Sigmoid colon (tissue), 7 donors: ENCODE measurements around the gene CPM. TPM values are rescaled to one million over a fixed set of nuclear protein-coding genes. Genes with fewer than 3 reads are reported as not detected.

Experiments
- DNase-seq: peaks from one replicate; pipeline ENCODE4 v3.0.0-alpha.2; 2019
- H3K27ac ChIP-seq, 4 donors: fragments of 200-600 bp; sonication (generic); one replicate each; pipeline ENCODE4 v1.5.1; 2016 to 2019; ENCODE audit warnings: mild to moderate bottlenecking in 1 of 4
- H3K27me3 ChIP-seq, 3 donors: fragments of 200-600 bp; sonication (generic); one replicate each; pipeline ENCODE4 v1.5.1; 2019; ENCODE audit warnings: mild to moderate bottlenecking in 1 of 3
- H3K36me3 ChIP-seq, 4 donors: fragments of 200-600 bp; sonication (generic); one replicate each; pipeline ENCODE4 v1.5.1; 2016 to 2019
- H3K4me1 ChIP-seq, 4 donors: fragments of 200-600 bp; sonication (generic); one replicate each; pipeline ENCODE4 v1.5.1; 2017 to 2019
- H3K4me3 ChIP-seq, 4 donors: fragments of 200-600 bp; sonication (generic); one replicate each; pipeline ENCODE4 v1.5.1; 2017 to 2019; ENCODE audit warnings: mild to moderate bottlenecking in 2 of 4, moderate library complexity in 1 of 4
- H3K9me3 ChIP-seq, 4 donors: fragments of 200-600 bp in 3 of 4; sonication (generic) in 3 of 4; one replicate each; pipeline versions ENCODE4 v1.5.1 to v1.6.1; 2013 to 2019
- EP300 ChIP-seq, 4 donors: sonication (generic); formaldehyde crosslinking; IDR thresholded peaks; one replicate each; pipeline ENCODE4 v1.6.1; 2017; ENCODE audit warnings: antibody characterized with exemption in 4 of 4
- POLR2A ChIP-seq, 2 donors: fragments of 450-650 bp; IDR thresholded peaks; one replicate each; pipeline ENCODE4 v1.6.1; 2016; ENCODE audit warnings: antibody characterized with exemption in 2 of 2, mild to moderate bottlenecking in 2 of 2, moderate library complexity in 2 of 2
- POLR2AphosphoS5 ChIP-seq, 4 donors: sonication (generic); formaldehyde crosslinking; IDR thresholded peaks; one replicate each; pipeline ENCODE4 v1.6.1; 2017; ENCODE audit warnings: antibody characterized with exemption in 4 of 4
- WGBS, 2 donors: extraction: QIAGEN DNeasy Blood & Tissue Kit; methylation state at CpG; one replicate each; pipeline ENCODE4 v1.1.7; 2013; 5-methylcytosine and 5-hydroxymethylcytosine counted together
- intact Hi-C: fragments of 100-400 bp; cut with DNase I; formaldehyde crosslinking; loops from one replicate; pipeline ENCODE4 v1.15.1; 2023
- polyA plus RNA-seq, 3 donors: library from polyadenylated mRNA; stranded (reverse); fragments of 200-250 nt; gene quantifications; one replicate each; pipeline ENCODE4 v1.2.3, GENCODE V29; 2013
- total RNA-seq, 4 donors: library from RNA; depleted of rRNA; stranded (reverse); fragments of >200 nt; gene quantifications; one replicate each; pipeline ENCODE4 v1.1.0, GENCODE V29; 2016
- TF ChIP-seq, protein P1 (sequence below), 4 experiments: fragments of 450-650 bp in 3 of 4; fragments of 200-600 bp in 1 of 4; IDR thresholded peaks; one replicate each; pipeline ENCODE4 v1.5.1; 2016 to 2019; ENCODE audit warnings: antibody characterized with exemption in 4 of 4, mild to moderate bottlenecking in 3 of 4, moderate library complexity in 2 of 4
- donor health status: healthy with polysubstance abuse.
- donor health status: Bipolar disorder and iron deficiency.
- donor health status: healthy.

CPM gene
- total and polyA plus RNA-seq, 7 donors: 15.3 to 81.0 (median 36.5) TPM

DNA sequence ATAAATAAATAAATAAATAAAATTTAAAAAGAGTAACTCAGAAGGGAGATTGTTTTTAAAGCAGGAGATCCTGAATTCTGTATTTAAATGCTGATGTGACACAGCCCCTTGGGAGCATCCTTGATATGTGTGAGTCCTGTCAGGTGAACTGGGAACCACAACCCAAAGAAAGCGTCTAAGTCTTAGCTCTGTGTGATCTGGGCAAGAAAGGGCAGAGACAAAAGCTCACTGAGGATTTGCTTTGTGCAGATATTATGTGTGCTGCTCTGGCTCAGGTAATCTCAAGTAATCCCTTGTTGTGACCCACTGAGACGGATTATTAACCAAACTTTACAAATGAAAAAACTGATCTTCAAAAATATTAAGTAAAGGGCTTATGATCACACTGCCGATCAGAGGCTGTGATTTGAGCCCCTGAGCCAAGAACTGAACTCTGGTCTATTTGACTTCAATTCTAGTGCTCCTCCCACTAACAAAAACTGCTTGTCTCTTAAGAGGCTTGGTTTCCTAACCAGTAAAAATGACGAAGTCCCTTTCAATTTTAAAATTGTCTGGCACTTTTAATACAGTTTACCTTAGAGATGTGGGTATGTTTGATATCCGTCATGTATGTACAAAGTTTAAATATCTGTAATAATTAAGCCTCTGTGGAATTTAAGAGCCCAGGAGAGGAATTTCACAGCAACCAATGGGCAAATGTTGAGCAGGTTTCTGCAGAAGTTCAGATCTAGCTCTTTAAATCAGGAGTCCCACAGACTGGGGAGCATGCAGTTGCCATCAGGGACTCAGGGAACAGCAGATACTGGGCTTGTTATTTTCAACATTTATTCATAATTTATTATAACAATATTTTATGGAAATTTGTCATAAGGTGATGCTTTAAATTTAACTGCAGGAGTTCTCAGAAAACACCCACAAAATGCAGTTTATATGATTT, 46.1 kb downstream of the CPM start:
- TF ChIP-seq POLR2AphosphoS5 (IDR thresholded peaks at IDR 0.05) (no peak), EP300 (IDR thresholded peaks at IDR 0.05) (no peak), POLR2A (IDR thresholded peaks at IDR 0.05) (no peak)
- TF ChIP-seq, protein P1, sequence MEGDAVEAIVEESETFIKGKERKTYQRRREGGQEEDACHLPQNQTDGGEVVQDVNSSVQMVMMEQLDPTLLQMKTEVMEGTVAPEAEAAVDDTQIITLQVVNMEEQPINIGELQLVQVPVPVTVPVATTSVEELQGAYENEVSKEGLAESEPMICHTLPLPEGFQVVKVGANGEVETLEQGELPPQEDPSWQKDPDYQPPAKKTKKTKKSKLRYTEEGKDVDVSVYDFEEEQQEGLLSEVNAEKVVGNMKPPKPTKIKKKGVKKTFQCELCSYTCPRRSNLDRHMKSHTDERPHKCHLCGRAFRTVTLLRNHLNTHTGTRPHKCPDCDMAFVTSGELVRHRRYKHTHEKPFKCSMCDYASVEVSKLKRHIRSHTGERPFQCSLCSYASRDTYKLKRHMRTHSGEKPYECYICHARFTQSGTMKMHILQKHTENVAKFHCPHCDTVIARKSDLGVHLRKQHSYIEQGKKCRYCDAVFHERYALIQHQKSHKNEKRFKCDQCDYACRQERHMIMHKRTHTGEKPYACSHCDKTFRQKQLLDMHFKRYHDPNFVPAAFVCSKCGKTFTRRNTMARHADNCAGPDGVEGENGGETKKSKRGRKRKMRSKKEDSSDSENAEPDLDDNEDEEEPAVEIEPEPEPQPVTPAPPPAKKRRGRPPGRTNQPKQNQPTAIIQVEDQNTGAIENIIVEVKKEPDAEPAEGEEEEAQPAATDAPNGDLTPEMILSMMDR (IDR thresholded peaks at IDR 0.05): no peak
- no peaks in the 10 kb centered on the region for H3K4me1 ChIP-seq
- peaks cover 0 to 3% (median 0%) of the 10 kb centered on the region in 4 donors for H3K9me3 ChIP-seq
- H3K4me3 ChIP-seq: no peak overlapping the region
- H3K27ac ChIP-seq: no peak overlapping the region
- H3K27me3 ChIP-seq: no peaks in the 10 kb centered on the region
- no peak for DNase-seq
- intact Hi-C loops: no loop called here
- no peaks in the 10 kb centered on the region for H3K36me3 ChIP-seq
- 88 to 91% methylated on average over 5 of the region's 5 CpGs for WGBS, 2 donors

DNA sequence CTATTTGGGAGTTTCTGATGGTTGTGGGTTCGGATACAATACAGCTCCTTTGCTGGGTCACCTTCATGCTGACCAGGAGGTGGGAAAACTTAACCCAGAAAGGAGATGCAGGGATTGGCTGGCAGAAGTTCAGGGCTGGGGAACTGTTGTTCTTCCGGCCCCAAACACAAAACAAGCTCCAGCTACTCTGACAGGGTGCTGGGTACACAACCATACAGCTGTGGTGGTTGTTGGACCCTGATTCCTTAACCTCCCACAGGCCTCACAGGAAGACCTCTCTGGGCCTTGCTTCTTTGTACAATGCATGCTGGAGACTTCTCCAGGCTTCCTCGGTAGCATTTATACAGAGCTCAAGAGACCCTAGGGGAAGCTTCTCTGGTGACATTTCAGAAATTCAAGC, 47.6 kb downstream of the CPM start:
- no peak for TF ChIP-seq POLR2A (IDR thresholded peaks at IDR 0.05)
- no peak for TF ChIP-seq POLR2AphosphoS5 (IDR thresholded peaks at IDR 0.05)
- TF ChIP-seq, protein P1 (IDR thresholded peaks at IDR 0.05): no peak
- TF ChIP-seq EP300 (IDR thresholded peaks at IDR 0.05): no peak
- H3K36me3 ChIP-seq: no peaks in the 10 kb centered on the region
- H3K9me3 ChIP-seq: peaks cover 0 to 3% (median 0%) of the 10 kb centered on the region in 4 donors
- no peak overlapping the region for H3K27ac ChIP-seq
- H3K27me3 ChIP-seq: no peaks in the 10 kb centered on the region
- intact Hi-C loops: no loop called here
- H3K4me3 ChIP-seq: no peak overlapping the region
- WGBS, 2 donors: 86 to 96% methylated on average over 3 of the region's 3 CpGs
- no peaks in the 10 kb centered on the region for H3K4me1 ChIP-seq
- no peak for DNase-seq

DNA sequence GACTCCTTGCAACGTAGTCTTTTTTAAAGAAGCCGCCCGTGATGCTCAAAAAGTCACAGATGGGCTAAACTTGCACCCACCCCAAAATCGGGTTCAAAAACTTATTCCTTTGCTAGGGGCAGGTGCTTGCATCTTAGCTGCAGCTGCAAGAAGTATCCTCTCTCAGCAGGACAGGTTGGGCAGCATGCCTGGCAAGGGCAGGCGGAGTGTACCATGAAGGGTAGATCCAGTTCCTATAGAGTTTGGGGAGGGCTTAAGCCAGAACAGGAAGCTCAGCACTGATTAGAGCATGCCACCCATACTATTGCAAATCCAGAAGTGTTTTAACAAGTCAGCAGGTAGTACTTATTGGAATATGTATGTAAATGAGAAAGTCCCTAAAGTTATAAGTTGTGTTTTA, 48.7 kb downstream of the CPM start:
- intact Hi-C loops: no loop called here
- Histone ChIP-seq H3K27ac (no peak overlapping the region), H3K4me1 (no peaks in the 10 kb centered on the region), H3K36me3 (no peaks in the 10 kb centered on the region), H3K9me3 (peaks cover 0 to 3% (median 0%) of the 10 kb centered on the region in 4 donors), H3K4me3 (no peak overlapping the region), H3K27me3 (no peaks in the 10 kb centered on the region)
- DNase-seq: no peak
- WGBS, 2 donors: 85 to 88% methylated on average over 5 of the region's 5 CpGs
- TF ChIP-seq, protein P1 (IDR thresholded peaks at IDR 0.05): no peak
- TF ChIP-seq POLR2A (IDR thresholded peaks at IDR 0.05): no peak

DNA sequence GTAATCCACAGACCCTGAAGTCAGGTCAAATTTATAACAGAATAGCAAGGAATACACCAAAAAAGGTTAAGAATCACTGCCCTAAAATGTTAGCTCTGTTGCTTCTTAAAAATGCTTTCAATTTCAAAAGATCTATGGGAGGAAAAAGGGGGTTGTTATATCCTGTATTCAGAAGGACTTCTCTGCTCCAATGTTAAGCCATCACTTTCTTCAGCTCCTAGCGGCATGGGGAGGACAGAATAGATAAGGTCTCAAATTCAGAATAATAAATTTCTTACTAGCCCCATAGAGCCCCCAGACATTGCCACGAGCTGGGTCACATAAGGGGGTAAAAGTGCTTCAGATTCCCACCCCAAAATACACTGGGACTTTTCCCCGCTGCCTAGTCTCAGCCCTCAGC, 49.8 kb downstream of the CPM start:
- no peak overlapping the region for H3K27ac ChIP-seq
- 86 to 92% methylated on average over 3 of the region's 3 CpGs for WGBS, 2 donors
- H3K4me3 ChIP-seq: no peak overlapping the region
- TF ChIP-seq, protein P1 (IDR thresholded peaks at IDR 0.05): no peak
- TF ChIP-seq POLR2A (IDR thresholded peaks at IDR 0.05): no peak
- no peak for TF ChIP-seq POLR2AphosphoS5 (IDR thresholded peaks at IDR 0.05)
- TF ChIP-seq EP300 (IDR thresholded peaks at IDR 0.05): no peak
- intact Hi-C loops: no loop called here
- peaks cover 0 to 3% (median 0%) of the 10 kb centered on the region in 4 donors for H3K9me3 ChIP-seq
- H3K36me3 ChIP-seq: no peaks in the 10 kb centered on the region
- no peaks in the 10 kb centered on the region for H3K27me3 ChIP-seq
- no peak for DNase-seq
- H3K4me1 ChIP-seq: no peaks in the 10 kb centered on the region
